PC-9 (cell line): ENCODE measurements around the gene SLCO2B1.

Source experiments
- CTCF ChIP-seq: fragments of 200-600 bp; sonication (generic); conservative IDR thresholded peaks from 2 replicates; pipeline ENCODE4 v1.6.1; 2017; ENCODE audit warnings: mixed run types, antibody characterized with exemption, mild to moderate bottlenecking, moderate library complexity
- EZH2 ChIP-seq: fragments of 200-600 bp; sonication (generic); IDR thresholded peaks from 2 replicates; pipeline ENCODE4 v1.8.0; 2017; ENCODE audit warnings: antibody characterized with exemption, low read depth

- TF ChIP-seq CTCF = no peak
- TF ChIP-seq EZH2 = no peak
Measured at GRCh38 chr11:75189911-75190310, 39.0 kb downstream of the SLCO2B1 start.
